NT2/D1 (cell line): ENCODE measurements around the gene COL26A1.

ENCODE experiments used
- SUZ12 ChIP-seq: IDR thresholded peaks from 2 replicates; pipeline ENCODE4 v1.6.1; 2011; ENCODE audit not compliant: insufficient read length, insufficient read depth; ENCODE audit errors: extremely low read depth
- YY1 ChIP-seq: IDR thresholded peaks from 2 replicates; pipeline ENCODE4 v1.6.1; 2011; ENCODE audit not compliant: insufficient read length, insufficient read depth
- ZNF274 ChIP-seq: IDR thresholded peaks from 2 replicates; pipeline ENCODE4 v1.6.1; 2011; ENCODE audit warnings: mild to moderate bottlenecking, low read depth, low read length

DNA sequence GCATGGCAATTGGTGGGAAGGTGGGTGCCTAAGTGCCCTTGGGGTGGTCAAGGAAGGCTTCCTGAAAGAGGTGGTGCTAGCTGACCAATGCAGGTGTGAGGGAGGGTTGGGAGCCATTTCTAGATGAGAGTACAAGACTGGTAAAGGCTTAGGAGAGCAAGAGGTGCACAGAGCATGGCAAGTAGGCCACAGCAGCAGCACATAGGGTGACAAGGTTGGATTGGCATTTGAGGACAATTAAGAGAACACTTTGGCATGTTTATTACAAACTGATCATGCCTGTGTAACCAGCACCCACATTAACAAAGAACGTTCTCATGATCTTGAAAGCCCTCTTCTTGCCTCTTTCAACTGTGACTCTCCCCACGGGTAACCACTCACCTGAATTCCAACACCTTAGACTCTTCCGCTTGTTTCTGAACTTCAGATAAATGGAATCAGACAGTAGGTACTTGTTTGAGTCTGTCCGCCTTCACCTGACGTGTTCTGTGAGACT, 158.8 kb downstream of the COL26A1 start:
- TF ChIP-seq ZNF274 (no peak), YY1 (no peak), SUZ12 (no peak)
